Fibroblast of mammary gland (primary cell): ENCODE results near the gene PGM5.

Experiments
- DNase-seq: peaks from one replicate; pipeline ENCODE4 v3.0.0-alpha.2; 2010; ENCODE audit warnings: low read depth
- H3K4me3 ChIP-seq: 2 replicates; pipeline ENCODE4 v1.5.1; 2011; ENCODE audit warnings: low read depth, mild to moderate bottlenecking, low read length, moderate library complexity; ENCODE audit not compliant: control insufficient read depth
- TF ChIP-seq, protein P1 (sequence below): conservative IDR thresholded peaks from 2 replicates; pipeline ENCODE4 v1.5.1; 2011; ENCODE audit warnings: low read depth, low read length, inconsistent platforms; ENCODE audit not compliant: control insufficient read depth, insufficient read depth

Gene PGM5

DNA sequence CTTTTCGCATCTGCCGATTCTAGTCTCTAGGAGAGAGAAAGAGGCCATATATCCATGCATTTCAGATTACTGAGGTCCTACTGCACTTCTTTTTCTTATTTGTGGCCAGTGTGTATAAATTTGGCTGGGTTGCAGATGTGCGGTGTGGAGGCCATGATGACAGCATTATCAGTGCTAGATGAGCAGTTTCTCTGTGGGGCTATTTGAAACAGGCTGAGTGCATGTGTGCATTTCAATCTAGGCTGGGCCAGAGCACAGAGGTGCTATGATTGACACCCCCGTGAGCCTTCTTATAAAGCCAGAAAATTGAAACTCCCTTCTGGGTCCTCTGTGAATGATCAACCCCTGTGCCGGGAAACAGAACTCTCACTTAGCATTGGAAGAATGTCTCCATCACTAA, 114.2 kb downstream of the PGM5 start:
- TF ChIP-seq, protein P1, sequence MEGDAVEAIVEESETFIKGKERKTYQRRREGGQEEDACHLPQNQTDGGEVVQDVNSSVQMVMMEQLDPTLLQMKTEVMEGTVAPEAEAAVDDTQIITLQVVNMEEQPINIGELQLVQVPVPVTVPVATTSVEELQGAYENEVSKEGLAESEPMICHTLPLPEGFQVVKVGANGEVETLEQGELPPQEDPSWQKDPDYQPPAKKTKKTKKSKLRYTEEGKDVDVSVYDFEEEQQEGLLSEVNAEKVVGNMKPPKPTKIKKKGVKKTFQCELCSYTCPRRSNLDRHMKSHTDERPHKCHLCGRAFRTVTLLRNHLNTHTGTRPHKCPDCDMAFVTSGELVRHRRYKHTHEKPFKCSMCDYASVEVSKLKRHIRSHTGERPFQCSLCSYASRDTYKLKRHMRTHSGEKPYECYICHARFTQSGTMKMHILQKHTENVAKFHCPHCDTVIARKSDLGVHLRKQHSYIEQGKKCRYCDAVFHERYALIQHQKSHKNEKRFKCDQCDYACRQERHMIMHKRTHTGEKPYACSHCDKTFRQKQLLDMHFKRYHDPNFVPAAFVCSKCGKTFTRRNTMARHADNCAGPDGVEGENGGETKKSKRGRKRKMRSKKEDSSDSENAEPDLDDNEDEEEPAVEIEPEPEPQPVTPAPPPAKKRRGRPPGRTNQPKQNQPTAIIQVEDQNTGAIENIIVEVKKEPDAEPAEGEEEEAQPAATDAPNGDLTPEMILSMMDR, result no peak
- no peak for DNase-seq
- no peak overlapping the region for H3K4me3 ChIP-seq

DNA sequence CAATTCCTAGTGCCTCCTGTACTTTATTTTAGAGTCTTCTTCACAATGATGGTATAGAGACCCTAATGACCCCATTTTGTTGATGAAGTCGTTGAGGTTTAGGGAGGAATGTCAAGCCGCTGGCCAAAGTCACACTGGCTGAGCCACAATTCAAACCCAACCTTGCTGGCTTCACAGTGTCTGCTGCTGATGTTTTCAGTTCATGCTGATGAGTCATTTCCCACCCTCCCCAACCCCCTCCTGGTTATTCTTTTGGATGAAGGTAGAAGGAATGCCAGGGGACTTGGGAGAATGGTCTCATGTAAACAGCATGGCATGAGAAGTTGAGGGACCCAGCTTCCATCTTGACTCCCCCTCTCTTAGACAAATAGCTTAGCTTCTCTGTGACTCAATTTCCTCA, 115.7 kb downstream of the PGM5 start:
- no peak for DNase-seq
- no peak overlapping the region for H3K4me3 ChIP-seq
- TF ChIP-seq, protein P1, result no peak

DNA sequence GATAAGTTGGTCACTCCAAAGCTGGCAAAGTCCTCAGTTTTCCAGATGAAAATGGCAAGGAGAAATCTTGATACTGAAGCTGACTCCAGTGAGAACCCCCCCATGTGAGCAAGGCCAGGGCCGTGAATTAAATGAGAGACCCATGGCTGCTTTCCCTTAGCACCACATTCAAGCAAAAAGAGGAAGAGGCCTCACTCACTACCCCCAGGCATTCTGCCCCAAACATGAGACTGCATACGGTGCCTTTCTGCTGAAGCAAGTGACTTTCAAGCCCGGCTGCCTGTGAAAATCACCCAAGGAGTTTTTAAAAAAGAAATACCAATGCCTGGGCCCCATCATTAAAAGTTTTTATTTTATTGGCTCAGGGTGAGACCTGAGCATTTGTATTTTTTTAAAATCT, 117.4 kb downstream of the PGM5 start:
- H3K4me3 ChIP-seq, result no peak overlapping the region
- DNase-seq, result no peak
- TF ChIP-seq, protein P1, result no peak

DNA sequence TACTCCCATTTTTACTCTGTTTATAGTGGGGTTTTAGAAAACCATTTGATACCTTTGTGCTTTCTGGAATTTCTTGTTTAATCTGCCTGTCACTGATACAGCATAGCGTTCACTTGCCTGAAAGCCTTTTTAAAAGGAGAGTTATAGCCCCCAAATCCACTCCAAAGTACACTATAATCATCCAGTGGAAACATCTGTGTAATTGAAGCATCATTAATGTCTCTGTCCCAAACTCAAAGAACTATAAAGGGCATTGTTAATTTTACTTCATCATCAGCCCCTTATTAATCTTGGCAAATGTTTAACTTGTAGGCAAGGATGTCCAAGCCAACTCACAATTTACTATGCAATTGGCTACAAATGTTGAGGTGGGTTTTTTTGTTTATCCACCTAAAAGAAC, 120.0 kb downstream of the PGM5 start:
- TF ChIP-seq, protein P1, result no peak
- no peak for DNase-seq
- no peak overlapping the region for H3K4me3 ChIP-seq

DNA sequence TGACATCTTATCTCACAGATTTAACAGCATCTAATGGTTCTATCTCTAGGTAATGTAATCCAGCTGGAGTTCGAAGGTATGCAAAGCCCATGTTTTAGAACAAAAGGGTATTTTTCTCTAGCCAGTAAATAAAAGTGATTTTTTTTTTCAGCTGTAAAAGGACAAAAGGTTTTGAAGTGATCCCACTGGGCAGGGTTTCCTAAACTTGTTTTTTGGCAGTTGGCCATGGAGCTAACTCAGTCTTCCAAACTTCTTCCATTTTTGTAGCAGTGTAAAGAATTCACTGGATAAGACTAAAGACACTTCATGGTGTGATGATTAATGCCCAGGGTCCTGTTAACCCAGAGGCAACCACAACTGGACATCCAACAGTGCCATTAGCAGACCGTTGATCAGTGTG, 120.4 kb downstream of the PGM5 start:
- no peak overlapping the region for H3K4me3 ChIP-seq
- no peak for DNase-seq
- TF ChIP-seq, protein P1, result no peak

DNA sequence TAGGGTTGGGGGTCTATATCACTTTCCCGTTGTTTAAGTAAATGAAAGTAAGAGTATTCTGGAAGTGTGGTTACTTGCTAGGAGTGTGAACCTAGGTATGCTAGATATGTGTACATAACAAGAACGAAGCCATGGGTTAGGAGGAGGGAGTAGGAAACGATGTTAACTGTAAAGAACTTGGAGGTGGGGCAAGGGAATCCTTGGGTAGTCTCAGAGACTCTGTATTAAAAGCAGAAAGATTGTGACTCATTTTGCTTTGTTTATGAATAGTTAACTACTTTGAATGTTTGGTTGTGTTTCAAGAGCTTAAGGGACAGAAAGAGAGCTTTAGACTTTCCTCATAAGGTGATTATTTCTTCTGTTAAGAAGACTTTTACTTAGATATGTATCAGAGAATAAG, 124.4 kb downstream of the PGM5 start:
- no peak for DNase-seq
- TF ChIP-seq, protein P1, result no peak
- H3K4me3 ChIP-seq, result no peak overlapping the region

DNA sequence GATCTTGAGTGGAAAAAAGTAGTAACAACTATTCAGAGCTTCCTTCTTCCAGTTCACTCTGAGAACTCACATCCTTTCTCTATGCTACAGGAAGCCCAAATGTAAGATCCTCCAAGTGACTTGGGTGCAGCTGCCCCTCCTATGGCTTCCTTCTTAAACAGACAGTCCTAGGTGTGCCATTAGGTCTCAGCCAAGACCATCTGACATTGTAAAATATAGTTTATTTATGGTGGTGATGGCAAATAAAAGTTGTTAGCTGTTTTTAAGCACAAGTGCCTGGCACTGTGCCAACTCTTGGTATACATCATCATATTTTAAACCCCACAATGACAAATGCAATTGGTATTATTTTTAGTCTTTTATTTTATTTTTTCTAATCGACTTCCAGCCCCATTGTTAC, 126.1 kb downstream of the PGM5 start:
- TF ChIP-seq, protein P1, result no peak
- no peak overlapping the region for H3K4me3 ChIP-seq
- no peak for DNase-seq
